ENCODE results near the gene ATG2B. TPM values are rescaled to one million over a fixed set of nuclear protein-coding genes. Genes with fewer than 3 reads are reported as not detected.

Gene ATG2B
- total and polyA plus RNA-seq, 2 of the 4 experiments (the other 2 are of a cell fraction) = 6.9 to 22.0 TPM

DNA sequence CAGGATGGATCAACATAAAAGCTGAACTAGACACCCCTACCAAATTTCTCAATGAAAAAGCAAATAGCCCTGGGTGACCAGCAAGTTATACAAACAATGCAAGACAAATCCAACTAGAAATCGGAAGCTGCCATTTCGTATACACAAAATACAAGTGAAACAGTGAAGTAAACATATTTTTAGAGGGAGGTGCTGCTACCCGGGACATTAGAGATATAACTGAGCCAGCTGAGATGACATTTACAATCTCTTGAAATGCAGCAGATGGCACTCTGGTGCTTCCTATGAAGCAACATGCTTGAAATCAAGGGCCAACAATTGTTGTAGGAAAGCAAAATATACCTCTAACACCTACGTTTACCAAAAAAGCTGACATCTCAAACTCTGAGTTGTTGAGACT is 81.7 kb downstream of the ATG2B start:
- no peak for ATAC-seq (ENCODE audit: low read depth)
- CTCF ChIA-PET = interaction anchor here (0.7 to 1.0 kb wide), 3 partner anchors 136 to 183 kb away, joined by 3 read pairs; no protein-coding TSS in a partner anchor
- no peak for TF ChIP-seq POLR2A (IDR thresholded peaks at IDR 0.05; ENCODE audit: low read depth, low read length)
- TF ChIP-seq, protein P1, sequence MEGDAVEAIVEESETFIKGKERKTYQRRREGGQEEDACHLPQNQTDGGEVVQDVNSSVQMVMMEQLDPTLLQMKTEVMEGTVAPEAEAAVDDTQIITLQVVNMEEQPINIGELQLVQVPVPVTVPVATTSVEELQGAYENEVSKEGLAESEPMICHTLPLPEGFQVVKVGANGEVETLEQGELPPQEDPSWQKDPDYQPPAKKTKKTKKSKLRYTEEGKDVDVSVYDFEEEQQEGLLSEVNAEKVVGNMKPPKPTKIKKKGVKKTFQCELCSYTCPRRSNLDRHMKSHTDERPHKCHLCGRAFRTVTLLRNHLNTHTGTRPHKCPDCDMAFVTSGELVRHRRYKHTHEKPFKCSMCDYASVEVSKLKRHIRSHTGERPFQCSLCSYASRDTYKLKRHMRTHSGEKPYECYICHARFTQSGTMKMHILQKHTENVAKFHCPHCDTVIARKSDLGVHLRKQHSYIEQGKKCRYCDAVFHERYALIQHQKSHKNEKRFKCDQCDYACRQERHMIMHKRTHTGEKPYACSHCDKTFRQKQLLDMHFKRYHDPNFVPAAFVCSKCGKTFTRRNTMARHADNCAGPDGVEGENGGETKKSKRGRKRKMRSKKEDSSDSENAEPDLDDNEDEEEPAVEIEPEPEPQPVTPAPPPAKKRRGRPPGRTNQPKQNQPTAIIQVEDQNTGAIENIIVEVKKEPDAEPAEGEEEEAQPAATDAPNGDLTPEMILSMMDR (conservative IDR thresholded peaks at IDR 0.05; ENCODE audit: low read depth, low read length) = 0 out of 2 replicates have a peak, but pooled peaks have one; percentile 24

More for the DNA sequence above, 81.7 kb downstream of the ATG2B start:
- BruUV-seq (replicated peaks) = no TSS peak
- H3K14ac ChIP-seq (replicated peaks; ENCODE audit: low read depth, low read length) = no peak overlapping the region
- peaks cover 13% of the 10 kb centered on the region for H3K4me1 ChIP-seq (ENCODE audit: control insufficient read depth, insufficient read depth, low read length)
- 60% methylated on average over 1 of the region's 4 CpGs; no CpG with 5 or more reads in 1 of the 2 experiments for WGBS, 2 experiments (ENCODE audit: extremely low coverage in 2 of 2, insufficient read length in 1 of 2)
- intact Hi-C loops (cut with micrococcal nuclease) = loop anchor here (10.0 kb wide), 1 partner anchor 223 kb away; the partner anchor contains the start of gene PAPOLA
- H3K4me2 ChIP-seq (ENCODE audit: low read depth, low read length) = no peak overlapping the region
- no peak overlapping the region for H2AFZ ChIP-seq (replicated peaks; ENCODE audit: low read length, poor library complexity)
- H3K27ac ChIP-seq (ENCODE audit: insufficient read depth, low read length) = no peak overlapping the region
- no peak overlapping the region for H4K91ac ChIP-seq (ENCODE audit: insufficient read depth, low read depth, low read length)
- H3K23ac ChIP-seq (ENCODE audit: low read depth, low read length) = no peak overlapping the region
- H2BK15ac ChIP-seq (ENCODE audit: low read depth, low read length) = no peak overlapping the region
- no peak overlapping the region for H3K18ac ChIP-seq (ENCODE audit: low read depth, low read length)
- peaks cover 8% of the 10 kb centered on the region for H3K9me3 ChIP-seq (ENCODE audit: control insufficient read depth, insufficient read depth, low read length)
- H4K20me1 ChIP-seq (ENCODE audit: insufficient read depth, low read length) = no peaks in the 10 kb centered on the region
- no peak overlapping the region for H3K4me3 ChIP-seq (ENCODE audit: insufficient read depth, low read depth, low read length)
- DNase-seq = peak; percentile 17
- H2BK5ac ChIP-seq (ENCODE audit: low read depth, low read length, poor library complexity, severe bottlenecking) = no peak overlapping the region
- H3K9me1 ChIP-seq (ENCODE audit: insufficient read depth, low read length) = no peaks in the 10 kb centered on the region
- H2AK9ac ChIP-seq (replicated peaks; ENCODE audit: low read depth, low read length, poor library complexity) = no peak overlapping the region
- in situ Hi-C loops (cut with MboI; ENCODE audit: low sequenced_read_pairs) = no loop called here
- H4K8ac ChIP-seq (ENCODE audit: low read depth in 2 of 2, low read length in 2 of 2) = no peak overlapping the region
- H2AK5ac ChIP-seq (ENCODE audit: low read depth, low read length) = no peak overlapping the region
- H3K36me3 ChIP-seq (ENCODE audit: control insufficient read depth, insufficient read depth, low read length) = peaks cover 6% of the 10 kb centered on the region; the same call in 1 of the 2 replicates
- POLR2A ChIA-PET (ENCODE audit: unreplicated experiment) = no interaction called here
- no peak overlapping the region for H3K9ac ChIP-seq (ENCODE audit: low read depth, low read length)
- H3K56ac ChIP-seq (ENCODE audit: extremely low read depth, insufficient read depth, low read length) = no peak overlapping the region
- no peaks in the 10 kb centered on the region for H3K27me3 ChIP-seq (ENCODE audit: control insufficient read depth, insufficient read depth, low read length)
- no peak overlapping the region for H3K4ac ChIP-seq (ENCODE audit: low read depth, low read length)
- no peak overlapping the region for H2BK120ac ChIP-seq (ENCODE audit: low read depth, low read length)
- H3K79me1 ChIP-seq (ENCODE audit: low read depth in 1 of 2, low read length in 2 of 2) = no peaks in the 10 kb centered on the region
- no peak overlapping the region for H4K5ac ChIP-seq (ENCODE audit: low read depth, low read length)
- no peak overlapping the region for H2BK20ac ChIP-seq (ENCODE audit: low read depth, low read length)
- dilution Hi-C loops (cut with HindIII; ENCODE audit: low sequenced_read_pairs, unreplicated experiment) = no loop called here

All from IMR-90 (cell line).